ENCODE measurements around the gene ACVR1. TPM values are rescaled to one million over a fixed set of nuclear protein-coding genes. Genes with fewer than 3 reads are reported as not detected.

The ACVR1 gene
- total and polyA plus RNA-seq, 9 of the 15 experiments (the other 6 are each of a cell fraction or from before 2014, with no cell fraction given) = 3.8 to 14.3 (median 6.9) TPM

- TF ChIP-seq NCOA2 (IDR thresholded peaks at IDR 0.05; ENCODE audit: partially characterized antibody in 2 of 2) (no peak), DPF2 (IDR thresholded peaks at IDR 0.05) (peak; percentile 26; the same call in 1 of the 2 replicates), RHOXF2B (CRISPR knock-in tag; conservative IDR thresholded peaks at IDR 0.05) (no peak), DDX20 (tag; IDR thresholded peaks at IDR 0.05; ENCODE audit: low read depth) (no peak), CSDE1 (IDR thresholded peaks at IDR 0.05) (no peak), MTA3 (IDR thresholded peaks at IDR 0.05; ENCODE audit: borderline replicate concordance) (0 out of 2 replicates have a peak, but pooled peaks have one; percentile 52), TAL1 (IDR thresholded peaks at IDR 0.05) (no peak), NRF1 (conservative IDR thresholded peaks at IDR 0.05 in 1 of 2, IDR thresholded peaks at IDR 0.05 in 1 of 2) (peak in 1 of 2 experiments; percentile 32; a peak in 1 of 4 replicates), KLF16 (IDR thresholded peaks at IDR 0.05) (peak; percentile 52; the same call in 1 of the 2 replicates), LEF1 (IDR thresholded peaks at IDR 0.05) (0 out of 2 replicates have a peak, but pooled peaks have one; percentile 21), GATAD2A (IDR thresholded peaks at IDR 0.05) (no peak), PTRF (tag; IDR thresholded peaks at IDR 0.05) (no peak), HDAC2 (IDR thresholded peaks at IDR 0.05) (peak; percentile 81), BCOR (IDR thresholded peaks at IDR 0.05) (peak; percentile 76), GTF2A2 (tag; IDR thresholded peaks at IDR 0.05) (no peak), CBX2 (IDR thresholded peaks at IDR 0.05; ENCODE audit: insufficient read depth, low read length, poor library complexity, severe bottlenecking) (no peak), ZNF398 (CRISPR knock-in tag; IDR thresholded peaks at IDR 0.05) (no peak), MEF2D (tag; conservative IDR thresholded peaks at IDR 0.05; ENCODE audit: low read depth) (no peak), XRCC5 (IDR thresholded peaks at IDR 0.05; ENCODE audit: low read depth, low read length) (peak; percentile 37; the same call in 1 of the 2 replicates), ZNF224 (CRISPR knock-in tag; IDR thresholded peaks at IDR 0.05) (no peak), PCBP2 (IDR thresholded peaks at IDR 0.05; ENCODE audit: low read depth, low read length, poor library complexity, severe bottlenecking) (no peak)
- TF ChIP-seq, protein P1, sequence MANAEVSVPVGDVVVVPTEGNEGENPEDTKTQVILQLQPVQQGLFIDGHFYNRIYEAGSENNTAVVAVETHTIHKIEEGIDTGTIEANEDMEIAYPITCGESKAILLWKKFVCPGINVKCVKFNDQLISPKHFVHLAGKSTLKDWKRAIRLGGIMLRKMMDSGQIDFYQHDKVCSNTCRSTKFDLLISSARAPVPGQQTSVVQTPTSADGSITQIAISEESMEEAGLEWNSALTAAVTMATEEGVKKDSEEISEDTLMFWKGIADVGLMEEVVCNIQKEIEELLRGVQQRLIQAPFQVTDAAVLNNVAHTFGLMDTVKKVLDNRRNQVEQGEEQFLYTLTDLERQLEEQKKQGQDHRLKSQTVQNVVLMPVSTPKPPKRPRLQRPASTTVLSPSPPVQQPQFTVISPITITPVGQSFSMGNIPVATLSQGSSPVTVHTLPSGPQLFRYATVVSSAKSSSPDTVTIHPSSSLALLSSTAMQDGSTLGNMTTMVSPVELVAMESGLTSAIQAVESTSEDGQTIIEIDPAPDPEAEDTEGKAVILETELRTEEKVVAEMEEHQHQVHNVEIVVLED (CRISPR knock-in tag; IDR thresholded peaks at IDR 0.05) = no peak
- TF ChIP-seq, protein P2, sequence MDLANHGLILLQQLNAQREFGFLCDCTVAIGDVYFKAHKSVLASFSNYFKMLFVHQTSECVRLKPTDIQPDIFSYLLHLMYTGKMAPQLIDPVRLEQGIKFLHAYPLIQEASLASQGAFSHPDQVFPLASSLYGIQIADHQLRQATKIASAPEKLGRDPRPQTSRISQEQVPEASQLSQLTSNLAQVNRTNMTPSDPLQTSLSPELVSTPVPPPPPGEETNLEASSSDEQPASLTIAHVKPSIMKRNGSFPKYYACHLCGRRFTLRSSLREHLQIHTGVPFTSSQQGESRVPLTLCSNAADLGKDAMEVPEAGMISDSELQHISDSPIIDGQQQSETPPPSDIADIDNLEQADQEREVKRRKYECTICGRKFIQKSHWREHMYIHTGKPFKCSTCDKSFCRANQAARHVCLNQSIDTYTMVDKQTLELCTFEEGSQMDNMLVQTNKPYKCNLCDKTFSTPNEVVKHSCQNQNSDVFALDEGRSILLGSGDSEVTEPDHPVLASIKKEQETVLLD (IDR thresholded peaks at IDR 0.05) = no peak
- TF ChIP-seq, protein P3, sequence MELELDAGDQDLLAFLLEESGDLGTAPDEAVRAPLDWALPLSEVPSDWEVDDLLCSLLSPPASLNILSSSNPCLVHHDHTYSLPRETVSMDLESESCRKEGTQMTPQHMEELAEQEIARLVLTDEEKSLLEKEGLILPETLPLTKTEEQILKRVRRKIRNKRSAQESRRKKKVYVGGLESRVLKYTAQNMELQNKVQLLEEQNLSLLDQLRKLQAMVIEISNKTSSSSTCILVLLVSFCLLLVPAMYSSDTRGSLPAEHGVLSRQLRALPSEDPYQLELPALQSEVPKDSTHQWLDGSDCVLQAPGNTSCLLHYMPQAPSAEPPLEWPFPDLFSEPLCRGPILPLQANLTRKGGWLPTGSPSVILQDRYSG (tag; conservative IDR thresholded peaks at IDR 0.05; ENCODE audit: low read depth) = no peak
Observed at GRCh38 chr2:157876066-157876785, at the start of gene ACVR1 (continued).

Data from K562 (cell line).